Activated gamma-delta T cell treated with anti-CD3 and anti-CD28 coated beads, Interleukin-2, amount 50 U/mL, for 16 hours (primary cell): ENCODE measurements around the gene NOP14.
A peak's percentile ranks its signal among the peaks of the same experiment; 100 is the strongest.
"Not testable (repeated sequence)": the region's sequence is repeated elsewhere in the genome, so short reads cannot be mapped to it uniquely, and the experiment has no call there.

Experiments
- DNase-seq: peaks from one replicate; pipeline ENCODE4 v3.0.0-alpha.2; 2020; ENCODE audit warnings: low read depth

Gene NOP14

GRCh38 chr4:2942532-2943363, 20.5 kb downstream of the NOP14 start:
- DNase-seq, result no peak

DNA sequence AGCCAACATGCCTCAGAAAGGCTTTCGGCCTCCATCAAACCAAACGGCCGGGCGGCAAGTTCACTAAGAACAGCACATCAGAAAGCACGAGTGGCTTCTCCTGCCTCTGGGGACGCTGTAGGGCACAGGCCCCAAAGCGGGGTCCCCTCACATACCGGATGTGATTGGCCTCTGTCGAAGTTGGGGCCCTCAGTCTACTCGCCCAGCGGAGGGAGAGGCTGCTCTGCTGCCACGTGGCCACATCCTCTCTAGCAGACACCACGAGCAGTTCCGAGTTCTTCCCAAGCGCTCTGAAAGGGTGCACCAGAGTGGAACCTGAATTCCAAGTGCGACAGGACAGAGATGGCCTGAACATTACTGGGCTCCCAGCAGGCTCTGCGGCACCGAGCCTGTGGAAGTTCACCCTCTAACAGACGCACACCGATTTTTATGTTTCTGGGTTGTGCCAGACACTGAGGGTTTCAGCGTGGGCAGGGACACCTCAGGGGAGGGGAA, 21.1 kb downstream of the NOP14 start:
- DNase-seq, result no peak

DNA sequence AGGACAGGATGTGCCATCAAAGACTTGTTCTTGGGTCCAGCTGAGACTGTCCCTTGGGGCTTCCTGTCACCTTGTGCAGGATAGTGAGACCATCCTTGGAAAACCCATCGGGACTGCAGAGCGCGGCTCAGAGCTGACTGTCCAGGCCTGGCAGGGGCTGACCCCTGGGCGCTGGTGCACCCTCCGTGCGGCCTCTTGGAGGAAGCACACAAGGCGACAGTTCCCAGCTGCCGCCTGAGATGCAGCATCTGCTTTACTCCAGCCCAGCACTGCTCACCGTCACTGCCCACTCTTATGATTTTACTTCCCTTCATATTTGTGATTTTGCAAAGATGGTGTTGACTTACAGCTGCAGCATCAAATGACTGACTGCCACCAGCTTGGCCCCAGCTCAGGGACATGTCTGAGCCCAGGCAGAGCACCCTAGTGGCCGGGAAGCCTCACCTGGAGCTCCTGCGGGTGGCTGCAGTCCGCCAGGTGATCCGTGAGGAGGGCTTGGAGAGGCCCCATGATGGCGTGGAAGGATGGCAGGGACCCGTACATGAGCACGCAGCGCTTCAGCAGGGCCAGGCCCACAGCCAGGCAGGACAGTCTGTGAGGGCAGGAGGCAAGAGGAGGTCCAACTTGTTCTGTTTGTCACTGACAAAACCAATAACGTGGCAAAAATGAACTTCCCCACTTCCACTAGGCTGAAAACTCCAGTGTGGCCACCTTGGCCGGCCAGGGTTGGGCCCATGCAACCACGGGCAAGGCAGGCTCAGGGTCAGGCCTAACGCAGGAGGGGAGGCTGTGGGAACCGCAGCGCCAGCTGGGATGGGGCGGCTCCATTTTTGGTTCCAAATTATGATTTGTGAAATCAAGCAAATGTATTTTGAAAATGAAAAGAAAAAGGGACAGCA, 21.8 kb downstream of the NOP14 start:
- DNase-seq, result no peak

DNA sequence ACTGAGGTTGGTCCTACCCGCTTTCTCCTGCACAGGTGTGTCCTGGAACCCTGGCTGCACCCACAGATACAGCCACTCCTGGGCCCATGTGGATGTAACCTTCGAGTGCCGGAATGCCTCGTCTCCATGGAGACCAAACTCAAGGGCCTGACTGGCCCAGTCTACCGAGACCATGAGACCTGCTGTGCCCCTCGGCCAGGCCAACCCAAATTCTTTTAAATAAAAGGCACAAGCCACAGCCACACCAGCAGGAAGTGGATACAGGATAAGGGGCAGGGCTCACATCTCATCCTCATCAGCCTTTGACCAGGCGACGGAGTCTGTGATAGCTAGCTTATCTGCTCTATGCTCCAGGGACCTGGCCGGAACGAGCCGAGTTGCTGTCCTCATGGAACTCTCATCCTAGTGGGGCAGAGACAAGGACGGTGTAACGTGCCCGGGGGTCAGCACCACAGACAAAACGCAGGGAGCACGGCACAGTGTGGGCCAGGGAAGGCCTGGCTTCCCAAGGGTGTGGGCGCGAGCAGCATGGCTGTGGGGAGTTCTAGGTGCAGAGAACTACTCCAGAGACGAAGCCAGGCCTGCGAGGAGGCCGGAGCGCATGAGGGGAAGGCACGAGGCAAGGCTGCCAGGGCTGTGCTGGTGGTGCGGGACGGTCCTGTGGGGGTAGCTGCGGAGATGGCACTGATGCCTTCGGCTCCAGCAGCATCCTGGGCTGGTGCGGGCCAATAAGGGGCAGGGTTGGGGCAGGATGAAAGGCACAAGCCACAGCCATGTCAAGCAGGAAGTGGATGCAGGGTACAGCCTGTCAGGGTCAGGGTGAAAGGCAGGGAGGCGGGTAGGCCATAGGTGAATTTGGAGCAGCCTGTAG, 22.7 kb downstream of the NOP14 start:
- DNase-seq, result no peak

- DNase-seq, result no peak
These were observed 23.6 kb downstream of the NOP14 start for GRCh38 chr4:2939383-2940243.

DNA sequence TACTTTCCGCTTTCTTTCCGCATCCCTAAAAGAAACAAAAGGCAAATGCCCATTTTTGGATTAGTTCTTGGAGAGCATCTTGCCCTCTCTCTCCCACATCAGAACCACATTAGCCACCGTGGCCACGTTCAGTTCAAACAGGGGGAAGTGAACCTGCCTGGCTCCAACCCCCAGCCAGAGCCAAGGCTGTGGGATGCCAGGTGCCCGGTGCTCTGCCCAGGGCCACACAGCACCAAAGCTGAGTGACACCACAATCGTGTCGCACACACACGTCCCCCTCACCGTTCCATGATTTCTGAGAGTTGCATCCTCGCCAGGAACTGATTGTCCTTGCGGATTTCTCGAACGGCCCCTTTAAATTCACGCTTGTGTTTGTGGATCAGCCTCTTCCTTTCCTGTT, 24.3 kb downstream of the NOP14 start:
- DNase-seq, result no peak

DNA sequence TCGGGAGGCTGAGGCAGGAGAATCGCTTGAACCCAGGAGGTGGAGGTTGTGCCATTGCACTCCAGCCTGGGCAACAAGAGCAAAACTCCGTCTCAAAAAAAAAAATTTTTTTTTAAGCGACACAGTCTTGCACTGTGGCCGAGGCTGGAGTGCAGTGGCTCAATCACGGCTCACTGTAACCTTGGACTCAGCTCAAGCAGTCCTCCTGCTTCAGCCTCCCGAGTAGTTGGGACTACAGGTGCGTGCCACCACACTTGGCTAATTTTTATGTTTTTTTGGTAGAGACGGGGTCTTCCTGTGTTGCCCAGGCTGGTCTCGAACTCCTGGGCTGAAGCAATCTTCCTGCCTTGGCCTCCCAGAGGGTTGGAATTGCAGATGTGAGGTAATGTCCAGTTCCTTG, 24.8 kb downstream of the NOP14 start:
- DNase-seq, result not testable (repeated sequence)

DNA sequence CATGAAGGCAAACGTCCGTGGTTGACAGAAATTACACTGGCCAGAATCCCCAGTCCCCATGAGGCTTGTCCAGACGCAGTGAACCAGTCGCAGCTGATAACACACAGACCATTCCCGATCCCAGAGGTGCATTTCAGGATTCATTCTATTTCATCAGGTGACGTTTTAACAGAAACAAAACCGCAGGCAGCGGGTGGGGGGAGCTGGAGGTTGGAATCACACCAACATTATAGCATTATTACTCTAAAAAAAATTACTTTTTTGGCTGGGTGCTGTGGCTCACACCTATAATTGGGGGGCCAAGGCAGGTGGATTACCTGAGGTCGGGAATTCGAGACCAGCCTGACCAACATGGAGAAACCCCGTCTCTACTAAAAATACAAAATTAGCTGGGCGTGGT, 25.2 kb downstream of the NOP14 start:
- DNase-seq, result no peak

DNA sequence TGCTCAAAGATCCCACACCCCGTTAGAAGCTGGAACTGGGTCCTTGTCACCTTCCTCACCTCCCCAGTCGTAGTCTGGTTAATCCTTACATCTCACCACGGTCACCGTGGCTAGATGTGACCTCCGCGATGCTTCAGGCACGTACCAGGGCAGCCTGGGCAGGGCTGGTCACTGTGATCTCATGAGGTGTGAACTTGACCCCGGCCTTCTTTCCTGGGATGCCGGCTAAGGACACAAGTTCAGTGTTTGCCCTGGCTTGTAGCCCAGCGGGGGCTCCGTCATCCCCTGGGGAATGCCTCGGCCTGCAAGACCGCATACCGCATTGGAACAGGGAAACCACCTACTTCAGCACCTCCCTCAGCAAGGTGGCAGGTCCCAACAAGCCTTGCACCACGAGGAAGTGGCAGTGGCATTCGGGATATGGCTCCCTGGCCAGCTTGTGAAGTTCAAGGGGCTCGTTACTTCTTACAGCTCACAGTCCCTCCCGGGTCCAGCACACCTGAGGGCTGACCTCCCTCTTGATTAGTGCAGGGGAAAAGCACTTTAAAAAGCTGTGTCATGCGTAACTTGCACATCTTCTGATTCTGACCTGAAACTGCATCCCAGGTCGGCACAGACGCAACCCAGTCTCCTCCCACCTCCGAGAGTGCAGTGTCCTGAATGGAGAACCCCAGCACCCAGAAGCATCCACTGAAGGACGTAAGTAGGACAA, 25.9 kb downstream of the NOP14 start:
- no peak for DNase-seq

DNA sequence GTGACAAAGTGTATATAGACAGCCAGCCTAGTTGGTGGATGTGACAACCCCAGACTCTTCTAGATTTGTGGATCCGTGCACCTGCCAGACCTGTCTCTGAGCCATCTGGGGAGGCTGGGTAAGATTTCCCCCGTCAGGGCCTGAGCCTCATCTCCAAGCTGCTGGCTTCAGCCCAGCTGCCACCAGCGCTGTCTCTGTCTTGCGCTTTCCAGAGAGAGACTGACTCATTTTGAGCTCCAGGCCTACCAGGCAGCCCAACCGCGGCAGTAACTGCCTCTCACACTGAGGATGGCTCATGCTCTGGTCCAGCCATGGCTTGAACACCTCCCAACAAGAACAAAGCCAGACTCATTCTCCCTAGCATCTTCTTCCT, 26.4 kb downstream of the NOP14 start:
- no peak for DNase-seq

DNA sequence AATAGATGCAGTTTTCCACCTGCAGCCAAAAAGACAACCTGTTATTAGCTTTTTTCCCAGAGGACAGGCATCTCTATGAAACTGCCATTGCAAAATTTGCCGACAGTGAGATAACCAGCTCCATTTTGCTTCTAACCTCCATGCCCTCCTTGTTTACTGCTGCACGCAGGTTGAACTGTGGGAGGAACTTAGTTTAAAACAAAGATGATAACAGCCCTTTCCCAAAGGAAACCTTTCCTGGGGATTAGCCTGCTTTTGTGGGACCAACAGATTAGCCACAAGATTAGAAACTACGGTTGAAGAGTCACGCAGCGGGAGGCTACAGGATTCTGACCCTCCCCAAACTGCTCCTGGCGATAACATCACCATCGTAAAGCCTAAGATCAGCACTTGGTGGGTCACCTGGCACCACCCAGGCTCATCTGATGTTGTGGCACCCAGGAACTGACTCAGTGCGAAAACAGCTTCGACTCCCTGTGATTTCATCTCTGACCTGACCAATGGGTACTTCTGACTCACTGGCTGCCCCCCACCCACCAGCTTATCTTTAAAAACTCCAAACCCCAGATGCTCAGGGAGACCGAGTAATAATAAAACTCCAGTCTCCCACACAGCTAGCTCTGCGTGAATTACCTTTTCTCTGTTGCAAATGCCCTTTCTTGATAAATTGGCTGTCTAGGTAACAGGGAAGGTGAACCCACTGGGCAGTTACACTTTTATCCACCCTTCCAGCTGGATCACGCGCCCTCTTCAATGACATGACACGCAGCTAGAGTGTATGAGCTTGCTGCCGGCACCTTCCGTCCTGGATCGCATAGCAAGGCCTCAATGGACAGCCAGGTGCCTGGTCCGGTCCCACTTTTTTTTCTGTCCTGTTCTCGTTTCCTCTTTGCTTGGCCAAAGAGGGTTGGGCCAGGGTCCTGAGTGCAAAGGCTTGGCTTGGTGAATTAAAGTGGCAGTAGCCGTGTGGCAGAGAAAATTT, 27.2 kb downstream of the NOP14 start:
- DNase-seq, result peak; percentile 54

- DNase-seq, result peak; percentile 94
These were observed 28.1 kb downstream of the NOP14 start for GRCh38 chr4:2934813-2935761.

DNA sequence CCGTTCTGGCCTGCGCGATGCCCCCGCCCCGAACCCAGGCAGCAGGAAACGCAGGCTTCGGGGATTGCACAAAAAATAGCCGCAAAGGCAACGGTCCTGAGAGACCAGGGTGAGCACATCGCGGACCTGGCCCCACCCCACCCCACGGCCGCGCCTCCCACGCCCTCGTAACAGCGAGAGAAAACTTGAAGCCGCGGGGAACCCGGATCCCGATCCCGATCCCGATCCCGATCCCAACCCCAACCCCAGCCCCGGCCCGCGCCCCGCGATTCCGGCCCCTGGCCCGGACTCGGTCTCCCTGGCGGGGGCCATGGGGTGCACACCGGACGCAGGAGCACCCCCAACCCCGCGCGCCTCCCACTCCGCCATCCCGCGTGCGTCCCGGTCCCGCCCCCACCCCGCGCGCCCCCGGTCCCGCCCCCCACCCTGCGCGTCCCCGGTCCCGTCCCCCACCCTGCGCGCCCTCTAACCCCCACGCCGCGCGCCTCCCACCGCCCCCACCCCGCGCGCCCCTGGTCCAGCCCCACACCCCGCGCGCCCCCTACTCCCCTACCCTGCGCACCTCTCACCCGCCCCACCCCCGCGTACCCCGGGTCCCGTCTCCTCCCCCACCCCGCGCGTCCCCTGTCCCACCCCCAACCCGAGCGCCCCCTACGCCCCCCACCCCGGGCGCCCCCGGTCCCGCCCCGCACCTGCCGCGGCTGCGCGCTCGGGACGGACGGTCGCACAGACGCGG, 29.0 kb downstream of the NOP14 start:
- no peak for DNase-seq

DNA sequence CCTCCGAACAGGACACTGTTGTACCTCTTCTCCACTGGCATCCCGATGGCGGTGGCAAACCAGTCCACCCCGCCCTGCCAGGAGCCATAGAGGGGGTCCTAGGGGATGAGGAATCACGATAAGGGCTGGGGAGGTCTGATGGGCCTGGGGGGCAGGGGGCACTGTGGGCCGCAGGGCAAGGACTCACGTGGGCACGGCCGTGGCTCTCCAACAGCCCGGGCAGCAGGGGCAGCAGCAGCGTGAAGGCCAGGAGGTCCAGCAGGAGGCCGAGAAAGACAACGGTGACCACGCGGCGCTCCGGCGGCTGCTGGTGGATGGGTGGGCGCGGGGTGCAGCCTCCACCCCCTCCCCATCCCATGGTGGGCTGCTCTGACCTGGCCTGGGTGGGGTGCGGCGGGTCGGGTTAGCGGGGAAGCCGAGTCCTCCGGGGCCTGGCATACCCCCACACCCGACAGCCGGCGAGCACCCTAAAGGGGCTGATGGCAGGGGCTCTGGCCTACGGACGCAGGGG, 29.6 kb downstream of the NOP14 start:
- no peak for DNase-seq

DNA sequence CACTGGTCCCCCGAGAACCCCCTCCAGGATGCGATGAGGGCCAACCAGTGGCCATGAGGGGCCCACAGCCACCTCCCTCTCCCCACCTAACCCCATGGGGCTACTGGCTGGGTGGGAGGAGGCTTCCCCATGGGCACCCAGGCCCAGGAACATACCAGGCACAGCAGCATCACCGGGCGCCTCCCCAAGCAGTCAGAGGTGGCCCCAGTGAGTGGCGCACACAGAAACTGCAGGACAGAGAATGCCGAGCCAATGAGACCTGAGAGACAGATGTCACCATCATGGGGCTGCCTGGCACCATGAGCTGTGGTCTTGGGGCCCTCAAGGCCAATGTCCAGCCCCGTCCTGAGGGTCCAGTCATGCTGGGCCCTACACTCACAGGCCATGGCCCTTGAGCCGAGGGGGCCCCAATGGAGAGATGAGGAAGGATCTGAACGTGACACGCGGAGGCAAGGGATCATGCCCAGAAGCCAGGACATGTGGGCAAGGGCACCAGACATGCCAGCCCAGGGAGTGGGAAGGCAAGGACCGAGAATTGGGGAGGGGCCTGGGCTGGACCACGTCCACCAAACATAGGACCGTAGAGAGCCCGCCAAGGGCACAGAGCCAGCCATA, 30.1 kb downstream of the NOP14 start:
- no peak for DNase-seq

- no peak for DNase-seq
These were observed 30.8 kb downstream of the NOP14 start for GRCh38 chr4:2932321-2932950.
